ENCODE measurements around the gene JCAD. TPM values are rescaled to one million over a fixed set of nuclear protein-coding genes. Genes with fewer than 3 reads are reported as not detected.

JCAD gene
- total RNA-seq, 1 experiment from 2014 or later, result 0.54 TPM

DNA sequence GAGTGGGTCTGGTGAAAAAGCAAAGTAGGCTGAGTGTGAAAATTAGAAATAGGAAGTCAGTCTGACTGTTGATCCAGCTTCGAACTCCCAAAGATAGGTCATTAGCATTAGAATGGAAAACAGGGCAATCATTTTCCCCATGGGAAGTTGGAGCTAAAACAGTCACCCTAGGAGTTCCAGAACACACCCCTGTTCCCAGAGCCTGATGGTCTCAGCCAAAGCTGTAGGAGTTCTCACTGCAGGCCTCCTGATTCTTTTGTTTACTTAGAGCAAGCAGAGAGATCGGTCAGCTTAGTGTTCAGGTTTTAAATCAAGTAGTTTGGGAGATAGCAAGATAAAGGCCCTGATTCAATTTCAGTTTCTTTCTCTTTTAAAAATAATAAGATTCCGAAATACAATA, 28.8 kb upstream of the JCAD start:
- TF ChIP-seq, protein P1, sequence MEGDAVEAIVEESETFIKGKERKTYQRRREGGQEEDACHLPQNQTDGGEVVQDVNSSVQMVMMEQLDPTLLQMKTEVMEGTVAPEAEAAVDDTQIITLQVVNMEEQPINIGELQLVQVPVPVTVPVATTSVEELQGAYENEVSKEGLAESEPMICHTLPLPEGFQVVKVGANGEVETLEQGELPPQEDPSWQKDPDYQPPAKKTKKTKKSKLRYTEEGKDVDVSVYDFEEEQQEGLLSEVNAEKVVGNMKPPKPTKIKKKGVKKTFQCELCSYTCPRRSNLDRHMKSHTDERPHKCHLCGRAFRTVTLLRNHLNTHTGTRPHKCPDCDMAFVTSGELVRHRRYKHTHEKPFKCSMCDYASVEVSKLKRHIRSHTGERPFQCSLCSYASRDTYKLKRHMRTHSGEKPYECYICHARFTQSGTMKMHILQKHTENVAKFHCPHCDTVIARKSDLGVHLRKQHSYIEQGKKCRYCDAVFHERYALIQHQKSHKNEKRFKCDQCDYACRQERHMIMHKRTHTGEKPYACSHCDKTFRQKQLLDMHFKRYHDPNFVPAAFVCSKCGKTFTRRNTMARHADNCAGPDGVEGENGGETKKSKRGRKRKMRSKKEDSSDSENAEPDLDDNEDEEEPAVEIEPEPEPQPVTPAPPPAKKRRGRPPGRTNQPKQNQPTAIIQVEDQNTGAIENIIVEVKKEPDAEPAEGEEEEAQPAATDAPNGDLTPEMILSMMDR (IDR thresholded peaks at IDR 0.05; ENCODE audit: unreplicated experiment), result no peak
- no peaks in the 10 kb centered on the region for H3K4me1 Mint-ChIP-seq (ENCODE audit: low read depth, unreplicated experiment)
- H3K9me3 Mint-ChIP-seq (ENCODE audit: low read depth, unreplicated experiment), result peaks cover 3% of the 10 kb centered on the region
- CTCF ChIA-PET, result no interaction called here
- no peak overlapping the region for H3K27ac Mint-ChIP-seq (ENCODE audit: unreplicated experiment)
- intact Hi-C loops (cut with micrococcal nuclease; ENCODE audit: unreplicated experiment), result no loop called here
- no TSS peak for BruUV-seq (replicated peaks)
- H3K36me3 Mint-ChIP-seq (ENCODE audit: insufficient read depth, unreplicated experiment), result no peaks in the 10 kb centered on the region
- peaks cover 28% of the 10 kb centered on the region for H3K27me3 Mint-ChIP-seq (ENCODE audit: unreplicated experiment)
- no peak overlapping the region for H3K4me3 Mint-ChIP-seq (ENCODE audit: low read depth, unreplicated experiment)
- DNase-seq, result no peak

DNA sequence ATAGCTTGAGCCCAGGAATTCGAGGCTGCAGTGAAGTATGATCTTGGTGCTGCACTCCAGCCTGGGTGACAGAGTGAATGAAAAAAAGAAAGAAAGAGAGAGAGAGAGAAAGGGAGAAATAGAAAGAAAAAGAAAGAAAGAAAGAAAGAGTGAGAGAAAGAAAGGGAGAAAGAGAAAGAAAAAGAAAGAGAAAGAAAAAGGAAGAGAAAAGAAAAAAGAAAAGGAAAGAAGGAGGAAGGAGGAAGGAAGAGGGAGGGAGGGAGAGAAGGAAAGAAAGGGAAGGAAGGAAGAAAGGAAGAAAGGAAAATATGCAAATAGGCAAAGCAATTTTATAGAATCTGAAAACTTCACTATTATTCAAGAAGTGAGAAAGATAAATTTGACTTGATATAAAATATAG, 24.5 kb upstream of the JCAD start:
- Mint-ChIP-seq H3K4me3 (ENCODE audit: low read depth, unreplicated experiment) (no peak overlapping the region), H3K36me3 (ENCODE audit: insufficient read depth, unreplicated experiment) (no peaks in the 10 kb centered on the region)
- CTCF ChIA-PET, result no interaction called here

DNA sequence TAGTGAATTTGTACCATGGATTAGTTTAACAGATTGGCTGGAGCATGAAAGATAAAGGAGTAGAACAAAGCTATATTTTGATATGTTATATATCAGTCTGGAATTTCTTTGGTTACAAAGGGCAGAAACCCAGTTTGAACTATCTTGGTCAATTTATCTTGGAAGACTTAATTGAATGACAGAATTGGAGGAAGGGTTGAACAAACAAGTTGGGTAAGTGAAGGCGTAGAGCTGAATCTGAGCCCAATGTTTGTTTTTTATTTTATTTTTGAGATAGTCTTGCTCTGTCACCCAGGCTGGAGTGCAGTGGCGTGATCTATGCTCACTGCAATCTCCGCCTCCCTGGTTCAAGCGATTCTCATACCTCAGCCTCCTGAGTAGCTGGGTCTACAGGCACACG, 21.8 kb upstream of the JCAD start:
- Mint-ChIP-seq H3K36me3 (ENCODE audit: insufficient read depth, unreplicated experiment) (no peaks in the 10 kb centered on the region), H3K9me3 (ENCODE audit: low read depth, unreplicated experiment) (no peaks in the 10 kb centered on the region), H3K27ac (ENCODE audit: unreplicated experiment) (no peak overlapping the region), H3K4me3 (ENCODE audit: low read depth, unreplicated experiment) (no peak overlapping the region), H3K27me3 (ENCODE audit: unreplicated experiment) (peaks cover 72% of the 10 kb centered on the region), H3K4me1 (ENCODE audit: low read depth, unreplicated experiment) (no peaks in the 10 kb centered on the region)
- CTCF ChIA-PET, result interaction anchor here (0.7 kb wide), 1 partner anchor 9 kb away, joined by 3 read pairs; no protein-coding TSS in a partner anchor
- intact Hi-C loops (cut with micrococcal nuclease; ENCODE audit: unreplicated experiment), result no loop called here
- no peak for DNase-seq
- TF ChIP-seq, protein P1 (IDR thresholded peaks at IDR 0.05; ENCODE audit: unreplicated experiment), result no peak
- no TSS peak for BruUV-seq (replicated peaks)

More for the DNA sequence above, 24.5 kb upstream of the JCAD start:
- Mint-ChIP-seq H3K4me1 (ENCODE audit: low read depth, unreplicated experiment) (no peaks in the 10 kb centered on the region), H3K27me3 (ENCODE audit: unreplicated experiment) (peaks cover 45% of the 10 kb centered on the region), H3K9me3 (ENCODE audit: low read depth, unreplicated experiment) (peaks cover 3% of the 10 kb centered on the region), H3K27ac (ENCODE audit: unreplicated experiment) (no peak overlapping the region)
- BruUV-seq (replicated peaks), result no TSS peak
- no peak for DNase-seq
- intact Hi-C loops (cut with micrococcal nuclease; ENCODE audit: unreplicated experiment), result no loop called here
- TF ChIP-seq, protein P1 (IDR thresholded peaks at IDR 0.05; ENCODE audit: unreplicated experiment), result no peak

DNA sequence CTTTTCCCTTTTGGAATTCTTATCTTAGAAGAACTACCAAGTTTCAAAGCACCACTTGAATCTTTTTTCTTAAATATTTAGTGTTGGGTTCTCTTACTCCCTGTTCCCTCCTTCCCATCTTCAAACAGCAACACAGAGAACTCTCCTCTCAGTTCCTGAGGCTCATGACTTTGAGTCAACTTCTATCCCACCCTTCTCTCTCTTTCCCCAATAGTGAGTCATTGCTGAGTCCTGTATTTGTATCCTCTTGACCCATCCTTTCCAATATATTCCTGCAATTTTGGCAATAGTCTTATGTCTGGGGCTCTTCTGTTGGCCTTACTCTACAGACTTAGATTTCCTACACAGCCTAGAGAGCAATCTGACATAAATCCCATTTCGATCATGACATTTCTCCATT, 20.8 kb upstream of the JCAD start:
- TF ChIP-seq, protein P1 (IDR thresholded peaks at IDR 0.05; ENCODE audit: unreplicated experiment), result no peak
- no peak overlapping the region for H3K27ac Mint-ChIP-seq (ENCODE audit: unreplicated experiment)

More for the DNA sequence above, 20.8 kb upstream of the JCAD start:
- intact Hi-C loops (cut with micrococcal nuclease; ENCODE audit: unreplicated experiment), result no loop called here
- Mint-ChIP-seq H3K4me3 (ENCODE audit: low read depth, unreplicated experiment) (no peak overlapping the region), H3K9me3 (ENCODE audit: low read depth, unreplicated experiment) (no peaks in the 10 kb centered on the region), H3K4me1 (ENCODE audit: low read depth, unreplicated experiment) (no peaks in the 10 kb centered on the region), H3K27me3 (ENCODE audit: unreplicated experiment) (peaks cover 75% of the 10 kb centered on the region), H3K36me3 (ENCODE audit: insufficient read depth, unreplicated experiment) (no peaks in the 10 kb centered on the region)
- BruUV-seq (replicated peaks), result no TSS peak
- no peak for DNase-seq
- CTCF ChIA-PET, result no interaction called here

Measured in Calu3 (cell line).